Suprapubic skin (tissue), 4 donors: ENCODE results near the gene AP5B1.

Experiments
- CTCF ChIP-seq, 2 donors: fragments of 200-600 bp in 1 of 2; fragments of 450-650 bp in 1 of 2; sonication (generic) in 1 of 2; IDR thresholded peaks; one replicate each; pipeline ENCODE4 v1.5.1; 2016 to 2019; ENCODE audit warnings: antibody characterized with exemption in 2 of 2, mild to moderate bottlenecking in 1 of 2, moderate library complexity in 1 of 2
- POLR2A ChIP-seq, 2 donors: fragments of 450-650 bp; IDR thresholded peaks; one replicate each; pipeline ENCODE4 v1.6.1; 2017; ENCODE audit warnings: antibody characterized with exemption in 2 of 2, mild to moderate bottlenecking in 2 of 2, moderate library complexity in 2 of 2
- POLR2AphosphoS5 ChIP-seq, 3 donors: sonication (generic); formaldehyde crosslinking; IDR thresholded peaks; one replicate each; pipeline ENCODE4 v1.6.1; 2017; ENCODE audit warnings: antibody characterized with exemption in 3 of 3

- no peak for TF ChIP-seq CTCF (IDR thresholded peaks at IDR 0.05)
- TF ChIP-seq POLR2AphosphoS5 (IDR thresholded peaks at IDR 0.05), result no peak
- TF ChIP-seq POLR2A (IDR thresholded peaks at IDR 0.05), result no peak
Measured at GRCh38 chr11:65777821-65778361, 2.9 kb downstream of the AP5B1 start.
